Thoracic aorta endothelial cell (primary cell): Measurements from ENCODE around the gene UBE2F. TPM values are rescaled to one million over a fixed set of nuclear protein-coding genes. Genes with fewer than 3 reads are reported as not detected.

Source experiments
- small RNA-seq: library from RNA; depleted of rRNA; stranded (forward); fragments of <200 nt; gene quantifications from one replicate; pipeline ENCODE3, GENCODE V24; 2012
- total RNA-seq: library from RNA; depleted of rRNA; stranded (reverse); fragments of >200 nt; gene quantifications from 2 replicates; pipeline ENCODE4 v1.2.3, GENCODE V29; 2012

Gene UBE2F, protein sequence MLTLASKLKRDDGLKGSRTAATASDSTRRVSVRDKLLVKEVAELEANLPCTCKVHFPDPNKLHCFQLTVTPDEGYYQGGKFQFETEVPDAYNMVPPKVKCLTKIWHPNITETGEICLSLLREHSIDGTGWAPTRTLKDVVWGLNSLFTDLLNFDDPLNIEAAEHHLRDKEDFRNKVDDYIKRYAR
- 61.4 and 63.2 TPM in 2 replicates for total RNA-seq

DNA sequence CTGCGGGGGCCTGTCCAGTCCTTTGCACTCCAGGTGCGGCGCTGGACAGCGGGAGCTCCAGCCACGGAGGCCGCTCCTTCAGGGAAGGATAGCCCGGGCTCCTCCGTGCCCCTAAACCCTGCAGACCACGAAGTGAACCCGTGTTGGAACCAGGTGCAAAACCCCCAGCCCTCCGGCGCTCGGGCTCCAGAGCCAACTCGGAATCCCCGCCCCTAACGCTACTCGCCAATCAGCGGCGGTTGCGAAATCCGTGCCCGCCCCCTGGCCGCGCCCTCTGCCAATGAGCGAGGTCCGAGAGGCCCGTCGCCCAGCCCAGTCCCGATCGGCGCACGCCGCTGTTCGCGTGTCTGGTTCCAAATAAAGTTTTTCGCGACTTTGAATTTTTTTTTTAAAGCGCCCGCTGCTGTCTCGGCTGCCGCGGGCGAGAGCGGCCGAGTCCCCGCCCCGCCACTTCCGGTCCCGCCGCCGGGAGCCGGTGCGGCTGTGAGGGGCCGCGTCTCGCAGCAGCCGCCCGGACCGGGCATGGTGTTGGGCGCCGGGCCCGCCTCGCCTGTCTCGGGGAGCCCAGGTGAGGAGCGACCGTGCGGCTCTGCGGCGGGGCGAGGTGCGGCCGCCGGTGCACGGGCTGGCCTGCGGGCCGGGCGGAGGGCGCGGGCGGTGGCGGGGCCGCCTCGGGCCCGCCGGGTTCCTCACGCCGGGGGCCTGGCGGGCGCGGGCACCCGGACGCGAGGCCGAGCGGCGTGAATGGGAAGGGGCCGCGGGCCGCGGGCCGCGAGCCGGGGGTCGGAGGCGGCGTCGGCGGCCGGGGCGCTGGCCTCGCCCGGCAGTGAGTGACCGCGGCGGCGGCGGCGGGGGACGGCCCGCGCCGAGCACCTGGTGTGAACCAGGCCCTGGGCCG lies at the start of gene UBE2F:
Gene UBE2F, plus strand, starts transcription at position 450 of the 898 bp plus-strand sequence. CDS start 6,094 bp downstream, outside the sequence.

DNA sequence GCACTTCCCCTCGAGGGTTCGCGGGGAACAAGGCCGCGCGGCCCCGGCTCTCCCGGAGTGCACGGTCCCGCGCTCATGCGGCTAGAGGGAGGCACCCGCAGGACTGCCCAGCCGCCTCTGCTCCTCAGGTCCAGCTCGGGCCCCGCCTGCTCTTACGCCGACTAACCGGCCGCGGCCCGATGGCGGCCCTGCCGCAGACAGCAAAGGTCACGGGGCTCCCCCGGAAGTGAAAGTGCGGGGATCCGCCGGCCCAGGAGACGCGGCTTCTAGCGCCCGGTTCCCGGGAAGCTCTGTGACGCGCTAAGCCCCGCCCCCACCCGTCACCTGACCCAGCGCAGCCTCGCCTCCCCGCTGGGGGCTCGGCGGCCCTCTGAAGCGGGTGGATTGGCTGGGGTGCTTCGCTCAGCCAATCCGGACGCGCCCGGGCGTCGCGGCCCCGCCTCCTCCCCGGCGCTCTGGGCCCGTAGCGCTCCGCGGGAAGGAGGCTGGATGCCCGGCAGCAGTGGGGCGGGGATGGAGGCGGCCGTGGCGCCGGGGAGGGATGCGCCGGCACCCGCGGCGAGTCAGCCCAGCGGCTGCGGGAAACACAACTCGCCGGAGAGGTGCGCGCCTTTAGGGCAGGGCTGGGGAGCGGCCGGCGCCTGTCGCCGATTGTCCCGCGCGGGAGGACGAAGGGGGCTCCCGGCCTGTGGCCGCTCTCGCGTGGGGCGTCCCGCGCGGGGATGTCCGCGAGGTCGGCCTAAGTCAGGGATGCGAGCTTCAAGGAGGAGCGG lies 93.9 kb downstream of the UBE2F start, which contains the start of gene SCLY:
Gene SCLY, plus strand, starts transcription at position 460 of the 773 bp plus-strand sequence. Its CDS starts 54 bp downstream, at position 514.

Small RNAs within 50 kb of the gene (small RNA-seq; reads per million reads assigned to genes)
- gene RNU6-1333P: not detected

Other genes with a start within 250 kb of the UBE2F start
- gene RBM44, start 168.2 kb upstream of the UBE2F start, total RNA-seq: 0.66 and 2.0 TPM in 2 replicates
- gene RAMP1, start 107.4 kb upstream of the UBE2F start, total RNA-seq: not detected in 2 replicates
- 23.0 and 26.3 TPM in 2 replicates for gene SCLY, start 94.0 kb downstream of the UBE2F start, total RNA-seq
- gene ESPNL, start 133.3 kb downstream of the UBE2F start, total RNA-seq: under 0.01 TPM in 1 of 2 replicates, not detected in the other
- not detected in 2 replicates for gene KLHL30, start 171.7 kb downstream of the UBE2F start, total RNA-seq
- 0.79 and 1.2 TPM in 2 replicates for gene ERFE, start 192.0 kb downstream of the UBE2F start, total RNA-seq
- gene ILKAP, start 236.7 kb downstream of the UBE2F start, total RNA-seq: 28.6 and 32.8 TPM in 2 replicates